Measurements from ENCODE around the gene ACADS.

ACADS gene

GRCh38 chr12:120762086-120762485, 36.5 kb downstream of the ACADS start:
- no peaks in the 10 kb centered on the region for H3K79me2 ChIP-seq (ENCODE audit: low read length)
- no peaks in the 10 kb centered on the region for H4K20me1 ChIP-seq (ENCODE audit: insufficient read depth, low read length)
- no peaks in the 10 kb centered on the region for H3K9me2 ChIP-seq (replicated peaks; ENCODE audit: insufficient read depth, low read length)
- no peak overlapping the region for H3K27ac ChIP-seq (ENCODE audit: low read length)
- no peak overlapping the region for H3K9ac ChIP-seq (ENCODE audit: low read length)
- H3F3A ChIP-seq (ENCODE audit: insufficient read depth, low read length): no peaks in the 10 kb centered on the region
- no peak overlapping the region for H2AFZ ChIP-seq (ENCODE audit: low read length)
- H3K4me2 ChIP-seq (ENCODE audit: low read depth, low read length): no peak overlapping the region
- TF ChIP-seq CTCF (IDR thresholded peaks at IDR 0.05; ENCODE audit: low read length) (no peak), EZH2 (optimal IDR thresholded peaks at IDR 0.05; ENCODE audit: low read depth, low read length) (no peak), EZH2phosphoT487 (IDR thresholded peaks at IDR 0.05; ENCODE audit: low read length) (no peak)
- H3K4me1 ChIP-seq (ENCODE audit: low read length): no peaks in the 10 kb centered on the region
- H3K27me3 ChIP-seq (replicated peaks; ENCODE audit: insufficient read depth, low read length): no peaks in the 10 kb centered on the region
- DNase-seq: no peak
- H3K4me3 ChIP-seq (ENCODE audit: low read length): no peak overlapping the region
- no peaks in the 10 kb centered on the region for H3K9me3 ChIP-seq (replicated peaks; ENCODE audit: insufficient read depth, low read length)
- H3K36me3 ChIP-seq (replicated peaks; ENCODE audit: insufficient read depth, low read length): no peaks in the 10 kb centered on the region

- Histone ChIP-seq H2AFZ (ENCODE audit: low read length) (no peak overlapping the region), H3K4me1 (ENCODE audit: low read length) (no peaks in the 10 kb centered on the region), H3K27ac (ENCODE audit: low read length) (no peak overlapping the region), H4K20me1 (ENCODE audit: insufficient read depth, low read length) (no peaks in the 10 kb centered on the region), H3K9me2 (replicated peaks; ENCODE audit: insufficient read depth, low read length) (no peaks in the 10 kb centered on the region), H3K27me3 (replicated peaks; ENCODE audit: insufficient read depth, low read length) (no peaks in the 10 kb centered on the region), H3K9ac (ENCODE audit: low read length) (no peak overlapping the region), H3K4me2 (ENCODE audit: low read depth, low read length) (no peak overlapping the region), H3K36me3 (replicated peaks; ENCODE audit: insufficient read depth, low read length) (no peaks in the 10 kb centered on the region), H3F3A (ENCODE audit: insufficient read depth, low read length) (no peaks in the 10 kb centered on the region), H3K79me2 (ENCODE audit: low read length) (no peaks in the 10 kb centered on the region), H3K4me3 (ENCODE audit: low read length) (no peak overlapping the region), H3K9me3 (replicated peaks; ENCODE audit: insufficient read depth, low read length) (no peaks in the 10 kb centered on the region)
- DNase-seq: no peak
- TF ChIP-seq CTCF (IDR thresholded peaks at IDR 0.05; ENCODE audit: low read length) (no peak), EZH2phosphoT487 (IDR thresholded peaks at IDR 0.05; ENCODE audit: low read length) (no peak)
These were observed 37.6 kb downstream of the ACADS start for GRCh38 chr12:120763250-120763649.

GRCh38 chr12:120764816-120765215, 39.2 kb downstream of the ACADS start:
- no peaks in the 10 kb centered on the region for H3K36me3 ChIP-seq (replicated peaks; ENCODE audit: insufficient read depth, low read length)
- H3K79me2 ChIP-seq (ENCODE audit: low read length): no peaks in the 10 kb centered on the region
- H2AFZ ChIP-seq (ENCODE audit: low read length): no peak overlapping the region
- no peaks in the 10 kb centered on the region for H3K27me3 ChIP-seq (replicated peaks; ENCODE audit: insufficient read depth, low read length)
- no peak overlapping the region for H3K4me2 ChIP-seq (ENCODE audit: low read depth, low read length)
- H3K4me3 ChIP-seq (ENCODE audit: low read length): no peak overlapping the region
- H3F3A ChIP-seq (ENCODE audit: insufficient read depth, low read length): no peaks in the 10 kb centered on the region
- H3K27ac ChIP-seq (ENCODE audit: low read length): no peak overlapping the region
- H3K4me1 ChIP-seq (ENCODE audit: low read length): no peaks in the 10 kb centered on the region
- no peak for DNase-seq
- H4K20me1 ChIP-seq (ENCODE audit: insufficient read depth, low read length): no peaks in the 10 kb centered on the region
- no peaks in the 10 kb centered on the region for H3K9me3 ChIP-seq (replicated peaks; ENCODE audit: insufficient read depth, low read length)
- H3K9ac ChIP-seq (ENCODE audit: low read length): no peak overlapping the region
- no peaks in the 10 kb centered on the region for H3K9me2 ChIP-seq (replicated peaks; ENCODE audit: insufficient read depth, low read length)
- TF ChIP-seq CTCF (IDR thresholded peaks at IDR 0.05; ENCODE audit: low read length): no peak
- TF ChIP-seq EZH2phosphoT487 (IDR thresholded peaks at IDR 0.05; ENCODE audit: low read length): no peak
- no peak for TF ChIP-seq EZH2 (optimal IDR thresholded peaks at IDR 0.05; ENCODE audit: low read depth, low read length)

Measured in MM.1S (cell line).